Endothelial cell of umbilical vein (primary cell): ENCODE results near the gene NCL. TPM values are rescaled to one million over a fixed set of nuclear protein-coding genes. Genes with fewer than 3 reads are reported as not detected.

Experiments
- BruUV-seq: library from RNA; stranded (reverse); fragments of 400-500 nt; replicated peaks from 2 replicates; lab custom pipeline; 2021; lab: Mats Ljungman, UMichigan
- CTCF ChIA-PET: fragments of 300-600, 350-600 bp; sonication (Branson Sonifier 250); formaldehyde crosslinking; loops from one replicate; lab custom pipeline; 2021; ENCODE audit warnings: antibody characterized with exemption, inconsistent platforms; lab: Charles Lee
- POLR2A ChIA-PET: fragments of 300-600, 350-600 bp; sonication (Branson Sonifier 250); formaldehyde crosslinking; loops from one replicate; lab custom pipeline; 2021; ENCODE audit warnings: antibody characterized with exemption, inconsistent platforms; lab: Charles Lee
- DNase-seq: peaks from one replicate; pipeline ENCODE4 v3.0.0-alpha.2; 2011; ENCODE audit warnings: low read depth, low spot score
- FAIRE-seq: peaks from 2 replicates; lab custom pipeline; 2011; peaks lifted over from hg19 to GRCh38; lab: Jason Lieb, UNC
- H2AFZ ChIP-seq: 2 replicates; pipeline ENCODE4 v1.6.0; 2012; ENCODE audit warnings: low read depth, low read length, control low read depth, inconsistent platforms
- H3K27ac ChIP-seq: 2 replicates; pipeline ENCODE4 v1.5.1; 2011; ENCODE audit warnings: low read depth, mild to moderate bottlenecking, control low read depth, low read length, moderate library complexity; ENCODE audit not compliant: insufficient read depth
- H3K27me3 ChIP-seq, 2 experiments: 2 replicates each; pipeline versions ENCODE4 v1.6.0 to v1.6.1; 2011; ENCODE audit warnings: low read length in 2 of 2, mixed read lengths in 1 of 2; ENCODE audit not compliant: control insufficient read depth in 2 of 2, insufficient read depth in 2 of 2
- H3K36me3 ChIP-seq, 2 experiments: 2 replicates in 1 of 2; 3 replicates in 1 of 2; pipeline ENCODE4 v1.5.1; 2011; ENCODE audit warnings: low read length in 2 of 2, mild to moderate bottlenecking in 1 of 2, moderate library complexity in 1 of 2; ENCODE audit not compliant: control insufficient read depth in 2 of 2, insufficient read depth in 2 of 2; ENCODE audit errors: extremely low read depth in 1 of 2
- H3K4me1 ChIP-seq: 3 replicates; pipeline ENCODE4 v1.5.1; 2011; ENCODE audit warnings: mild to moderate bottlenecking, low read length; ENCODE audit not compliant: control insufficient read depth, insufficient read depth; ENCODE audit errors: extremely low read depth
- H3K4me2 ChIP-seq: 2 replicates; pipeline ENCODE4 v1.6.1; 2011; ENCODE audit warnings: low read length, control low read depth, mixed read lengths; ENCODE audit not compliant: insufficient read depth
- H3K4me3 ChIP-seq, 3 experiments: fragments of 200-600 bp in 1 of 3; sonication (generic), shearing (Covaris generic) in 1 of 3; replicated peaks in 1 of 3; 2 replicates each; pipeline ENCODE4 v1.5.1; 2011 to 2016; ENCODE audit warnings: control low read depth in 3 of 3, low read length in 3 of 3, mild to moderate bottlenecking in 2 of 3, inconsistent platforms in 1 of 3, low read depth in 1 of 3, moderate library complexity in 1 of 3; ENCODE audit not compliant: insufficient read depth in 1 of 3
- H3K79me2 ChIP-seq: 2 replicates; pipeline ENCODE4 v1.6.0; 2012; ENCODE audit warnings: low read length, inconsistent platforms; ENCODE audit not compliant: control insufficient read depth, insufficient read depth
- H3K9ac ChIP-seq: replicated peaks from 2 replicates; pipeline ENCODE3; 2011; ENCODE audit warnings: low read length, control low read depth; ENCODE audit not compliant: insufficient read depth; ENCODE audit errors: extremely low read depth
- H3K9me1 ChIP-seq: replicated peaks from 3 replicates; pipeline ENCODE4 v1.6.0; 2011; ENCODE audit warnings: mild to moderate bottlenecking, low read length; ENCODE audit not compliant: control insufficient read depth, insufficient read depth; ENCODE audit errors: extremely low read depth
- H3K9me3 ChIP-seq: replicated peaks from 2 replicates; pipeline ENCODE4 v1.5.1; 2012; ENCODE audit warnings: low read length, inconsistent platforms; ENCODE audit not compliant: control insufficient read depth, insufficient read depth
- H4K20me1 ChIP-seq: replicated peaks from 2 replicates; pipeline ENCODE3; 2011; ENCODE audit warnings: mild to moderate bottlenecking, low read length; ENCODE audit not compliant: control insufficient read depth, insufficient read depth; ENCODE audit errors: extremely low read depth
- CTCF ChIP-seq, 2 donors: IDR thresholded peaks; 1 replicate in 1 of 2; 2 replicates in 1 of 2; pipeline ENCODE4 v1.5.1; 2011; ENCODE audit warnings: low read length in 2 of 2, mild to moderate bottlenecking in 2 of 2, moderate library complexity in 2 of 2, control low read depth in 1 of 2, inconsistent platforms in 1 of 2, low read depth in 1 of 2; ENCODE audit not compliant: insufficient read depth in 1 of 2; ENCODE audit errors: extremely low read depth in 1 of 2
- EZH2 ChIP-seq: IDR thresholded peaks from 2 replicates; pipeline ENCODE4 v1.6.1; 2012; ENCODE audit warnings: borderline replicate concordance, low read depth, mild to moderate bottlenecking, moderate library complexity, low read length, inconsistent platforms; ENCODE audit not compliant: severe bottlenecking
- FOS ChIP-seq: IDR thresholded peaks from 2 replicates; pipeline ENCODE4 v1.6.1; 2011; ENCODE audit warnings: mild to moderate bottlenecking, low read length, moderate library complexity, borderline replicate concordance; ENCODE audit not compliant: insufficient read depth
- JUN ChIP-seq: IDR thresholded peaks from 2 replicates; pipeline ENCODE4 v1.6.1; 2011; ENCODE audit warnings: borderline replicate concordance, low read depth; ENCODE audit not compliant: insufficient read length, insufficient read depth
- MYC ChIP-seq: IDR thresholded peaks from one replicate; pipeline ENCODE4 v1.6.1; 2011; ENCODE audit warnings: mild to moderate bottlenecking, low read depth, low read length
- POLR2A ChIP-seq: IDR thresholded peaks from 2 replicates; pipeline ENCODE4 v1.6.1; 2012; ENCODE audit warnings: low read depth, mild to moderate bottlenecking, control low read depth, low read length
- POLR2AphosphoS5 ChIP-seq: IDR thresholded peaks from 2 replicates; pipeline ENCODE4 v1.6.1; 2012; ENCODE audit warnings: low read depth, mild to moderate bottlenecking, control low read depth, low read length, moderate library complexity; ENCODE audit not compliant: insufficient read depth
- dilution Hi-C: fragments of 300-500 bp; cut with MboI; formaldehyde crosslinking; loops from one replicate; pipeline ENCODE4 v1.15.0; 2019; ENCODE audit warnings: low sequenced_read_pairs; ENCODE audit not compliant: extremely low pct_ligation_motif_present
- intact Hi-C: fragments of 100-400 bp; cut with micrococcal nuclease; formaldehyde crosslinking; loops from one replicate; pipeline ENCODE4 v1.10.0; 2022
- polyA plus RNA-seq, 4 experiments: library from polyadenylated mRNA; depleted of rRNA in 3 of 4; stranded (reverse) in 3 of 4; unstranded in 1 of 4; fragments of >200 nt; gene quantifications; 2 replicates each; pipeline versions ENCODE4 v1.2.1 to v1.2.3, GENCODE V29; 2011 to 2012; ENCODE audit warnings: missing spikeins in 1 of 4
- total RNA-seq: library from RNA; stranded (reverse); gene quantifications from 2 replicates; pipeline ENCODE4 v1.2.3, GENCODE V29; 2021
- TF ChIP-seq, protein P1 (sequence below): IDR thresholded peaks from 2 replicates; pipeline ENCODE4 v1.6.1; 2011; ENCODE audit not compliant: insufficient read depth, insufficient read length

Gene NCL
- total and polyA plus RNA-seq, 2 donors (not counting 3 experiments of a cell fraction or from before 2014, with no cell fraction given) = 35.3 to 708 TPM

- Histone ChIP-seq H3K9ac (peak overlapping the region; percentile 74), H3K36me3 (no peaks in the 10 kb centered on the region), H3K9me1 (no peaks in the 10 kb centered on the region), H4K20me1 (no peaks in the 10 kb centered on the region), H3K79me2 (no peaks in the 10 kb centered on the region), H3K9me3 (no peaks in the 10 kb centered on the region), H3K27ac (peak overlapping the region; percentile 50), H3K4me1 (peaks cover 9% of the 10 kb centered on the region), H3K4me2 (peak overlapping the region; percentile 77), H2AFZ (peak overlapping the region; percentile 97), H3K4me3 (peak overlapping the region; percentile 9 to 46 (median 39)), H3K27me3 (no peaks in the 10 kb centered on the region)
- ChIA-PET CTCF (interaction anchor here (0.6 to 3.9 kb wide), 29 partner anchors 10 to 416 kb away, joined by 3 to 38 read pairs (median 5); partner anchors contain the start of genes NCL and NMUR1), POLR2A (interaction anchor here (6.9 kb wide), 1 partner anchor 19 kb away, joined by 42 read pairs; the partner anchor contains the start of gene NCL)
- intact Hi-C loops (loop anchor here (1.0 to 2.0 kb wide), 3 partner anchors 19 to 117 kb away; partner anchors contain the start of gene NCL), dilution Hi-C loops (no loop called here)
- FAIRE-seq = no peak
- DNase-seq = peak; percentile 44
- no TSS peak for BruUV-seq
- TF ChIP-seq, protein P1, sequence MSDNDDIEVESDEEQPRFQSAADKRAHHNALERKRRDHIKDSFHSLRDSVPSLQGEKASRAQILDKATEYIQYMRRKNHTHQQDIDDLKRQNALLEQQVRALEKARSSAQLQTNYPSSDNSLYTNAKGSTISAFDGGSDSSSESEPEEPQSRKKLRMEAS = peak; percentile 40
- no peak for TF ChIP-seq POLR2A
Observed at GRCh38 chr2:231483398-231484329, 19.4 kb upstream of the NCL start.

DNA sequence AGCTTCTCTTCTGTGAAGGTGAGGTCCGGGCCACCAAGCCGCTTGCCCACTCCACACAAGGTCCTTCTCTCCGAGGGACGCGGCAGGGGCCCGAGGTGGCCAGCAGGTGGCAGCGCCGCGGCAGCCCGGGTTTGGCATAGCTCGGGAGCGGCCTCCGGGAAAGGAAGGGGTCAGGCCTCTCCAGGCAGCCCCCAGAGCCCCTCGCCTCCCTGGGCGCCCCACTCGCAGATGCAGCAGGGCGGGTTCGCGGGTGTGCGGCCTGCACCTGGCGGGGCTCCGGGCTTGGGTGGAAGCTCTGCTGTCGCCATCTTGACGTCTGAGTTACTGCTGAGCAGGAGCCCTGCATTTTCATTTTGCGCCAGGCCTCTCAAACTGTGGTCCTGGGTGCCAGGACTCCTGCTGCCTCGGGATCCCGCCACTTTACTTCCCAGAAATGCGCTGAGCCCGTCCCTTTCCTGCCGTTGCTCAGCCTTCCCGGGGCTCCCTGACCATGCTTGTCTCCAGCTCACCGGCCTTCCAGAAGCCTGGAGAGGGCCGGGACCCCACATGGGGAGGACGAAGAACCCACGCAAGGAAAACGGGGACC is 18.6 kb upstream of the NCL start:
- POLR2A ChIA-PET = interaction anchor here (6.9 kb wide), 1 partner anchor 19 kb away, joined by 42 read pairs; the partner anchor contains the start of gene NCL
- Histone ChIP-seq H3K4me1 (peaks cover 9% of the 10 kb centered on the region), H3K4me2 (peak overlapping the region; percentile 77), H3K9me3 (no peaks in the 10 kb centered on the region), H3K9ac (peak overlapping the region; percentile 74), H4K20me1 (no peaks in the 10 kb centered on the region), H2AFZ (peak overlapping the region; percentile 97), H3K79me2 (no peaks in the 10 kb centered on the region), H3K4me3 (peak overlapping the region; percentile 9 to 46 (median 39)), H3K9me1 (no peaks in the 10 kb centered on the region), H3K27me3 (no peaks in the 10 kb centered on the region), H3K36me3 (no peaks in the 10 kb centered on the region), H3K27ac (peak overlapping the region; percentile 50)
- intact Hi-C loops = loop anchor here (1.0 to 2.0 kb wide), 4 partner anchors 18 to 118 kb away; partner anchors contain the start of gene NCL
- TF ChIP-seq JUN = no peak
- TF ChIP-seq CTCF (IDR thresholded peaks at IDR 0.05; ENCODE audit: extremely low read depth in 1 of 2, insufficient read depth in 1 of 2, low read depth in 1 of 2, low read length in 2 of 2) = peak; percentile 95 to 98
- TF ChIP-seq EZH2 = no peak
- no peak for TF ChIP-seq FOS
- TF ChIP-seq POLR2AphosphoS5 = no peak
- no peak for TF ChIP-seq MYC
- CTCF ChIA-PET = interaction anchor here (0.6 to 3.9 kb wide), 30 partner anchors 10 to 416 kb away, joined by 3 to 38 read pairs (median 5); partner anchors contain the start of genes NCL and NMUR1
- dilution Hi-C loops = no loop called here
- peak; percentile 75 for DNase-seq
- no peak for FAIRE-seq
- BruUV-seq = TSS peak; percentile 34
